GM18502 (cell line): ENCODE measurements around the gene C19orf73.
"Not testable (repeated sequence)": the region's sequence is repeated elsewhere in the genome, so short reads cannot be mapped to it uniquely, and the experiment has no call there.

Source experiments
- ATAC-seq: cut with Tn5 transposase; IDR thresholded peaks from one replicate; pipeline ENCODE4 v1.9.1; 2021; ENCODE audit warnings: mild to moderate bottlenecking; ENCODE audit not compliant: unreplicated experiment, poor library complexity

The C19orf73 gene

GRCh38 chr19:49104229-49104864, 14.6 kb downstream of the C19orf73 start:
- ATAC-seq = no peak

- no peak for ATAC-seq
Observed at GRCh38 chr19:49103331-49104085, 15.4 kb downstream of the C19orf73 start.

GRCh38 chr19:49102303-49102702, 16.6 kb downstream of the C19orf73 start:
- no peak for ATAC-seq

GRCh38 chr19:49101160-49101559, 17.8 kb downstream of the C19orf73 start:
- no peak for ATAC-seq

- ATAC-seq = no peak
Observed at GRCh38 chr19:49098795-49099194, 20.1 kb downstream of the C19orf73 start.

- no peak for ATAC-seq
Observed at GRCh38 chr19:49097453-49098288, 21.3 kb downstream of the C19orf73 start.

GRCh38 chr19:49094505-49095482, 24.1 kb downstream of the C19orf73 start:
- ATAC-seq = no peak

GRCh38 chr19:49092686-49093085, 26.3 kb downstream of the C19orf73 start:
- ATAC-seq = no peak

GRCh38 chr19:49091391-49092038, 27.4 kb downstream of the C19orf73 start:
- ATAC-seq = no peak

GRCh38 chr19:49086296-49086695, 32.6 kb downstream of the C19orf73 start:
- ATAC-seq = no peak

GRCh38 chr19:49085868-49086232, 33.1 kb downstream of the C19orf73 start:
- no peak for ATAC-seq

GRCh38 chr19:49085020-49085867, 33.7 kb downstream of the C19orf73 start, which contains the start of gene SNRNP70:
Gene SNRNP70 (plus strand): TSS chr19:49085451. CDS start chr19:49086415, 964 bp downstream.
- ATAC-seq = peak; percentile 89

- no peak for ATAC-seq
Observed at GRCh38 chr19:49084206-49085019, 34.5 kb downstream of the C19orf73 start.

- ATAC-seq = no peak
Observed at GRCh38 chr19:49081273-49081672, 37.7 kb downstream of the C19orf73 start.

- ATAC-seq = no peak
Observed at GRCh38 chr19:49080392-49080791, 38.6 kb downstream of the C19orf73 start.

GRCh38 chr19:49074869-49075268, 44.1 kb downstream of the C19orf73 start:
- not testable (repeated sequence) for ATAC-seq

GRCh38 chr19:49073514-49074378, 45.2 kb downstream of the C19orf73 start:
- no peak for ATAC-seq
